ENCODE measurements around the gene ABCG2. TPM values are rescaled to one million over a fixed set of nuclear protein-coding genes. Genes with fewer than 3 reads are reported as not detected.

The ABCG2 gene
- polyA plus RNA-seq, 1 of the 3 experiments (the other 2 are of a cell fraction) = 0.02 TPM

GRCh38 chr4:88093874-88094273, 64.6 kb downstream of the ABCG2 start:
- Histone ChIP-seq H3K9me3 (no peaks in the 10 kb centered on the region), H3K4me2 (no peak overlapping the region), H3K9me2 (no peaks in the 10 kb centered on the region), H3K27ac (ENCODE audit: low read depth in 2 of 2, low read length in 1 of 2) (no peak overlapping the region), H4K20me1 (ENCODE audit: insufficient read depth) (no peaks in the 10 kb centered on the region), H3K36me3 (replicated peaks in 1 of 2; ENCODE audit: control insufficient read depth in 1 of 2, insufficient read depth in 2 of 2, low read length in 1 of 2) (no peaks in the 10 kb centered on the region), H3F3A (replicated peaks; ENCODE audit: insufficient read depth) (no peaks in the 10 kb centered on the region), H3K4me1 (ENCODE audit: control insufficient read depth in 1 of 2, insufficient read depth in 2 of 2, low read depth in 1 of 2, low read length in 1 of 2) (no peaks in the 10 kb centered on the region; a peak in 1 of 4 replicates), H3K9ac (no peak overlapping the region), H3K79me2 (ENCODE audit: insufficient read depth) (no peaks in the 10 kb centered on the region), H2AFZ (ENCODE audit: low read depth) (no peak overlapping the region), H3K27me3 (ENCODE audit: insufficient read depth) (no peaks in the 10 kb centered on the region), H3K4me3 (ENCODE audit: low read depth in 2 of 2, low read length in 1 of 2) (no peak overlapping the region)
- no peak for DNase-seq
- TF ChIP-seq, protein P1, sequence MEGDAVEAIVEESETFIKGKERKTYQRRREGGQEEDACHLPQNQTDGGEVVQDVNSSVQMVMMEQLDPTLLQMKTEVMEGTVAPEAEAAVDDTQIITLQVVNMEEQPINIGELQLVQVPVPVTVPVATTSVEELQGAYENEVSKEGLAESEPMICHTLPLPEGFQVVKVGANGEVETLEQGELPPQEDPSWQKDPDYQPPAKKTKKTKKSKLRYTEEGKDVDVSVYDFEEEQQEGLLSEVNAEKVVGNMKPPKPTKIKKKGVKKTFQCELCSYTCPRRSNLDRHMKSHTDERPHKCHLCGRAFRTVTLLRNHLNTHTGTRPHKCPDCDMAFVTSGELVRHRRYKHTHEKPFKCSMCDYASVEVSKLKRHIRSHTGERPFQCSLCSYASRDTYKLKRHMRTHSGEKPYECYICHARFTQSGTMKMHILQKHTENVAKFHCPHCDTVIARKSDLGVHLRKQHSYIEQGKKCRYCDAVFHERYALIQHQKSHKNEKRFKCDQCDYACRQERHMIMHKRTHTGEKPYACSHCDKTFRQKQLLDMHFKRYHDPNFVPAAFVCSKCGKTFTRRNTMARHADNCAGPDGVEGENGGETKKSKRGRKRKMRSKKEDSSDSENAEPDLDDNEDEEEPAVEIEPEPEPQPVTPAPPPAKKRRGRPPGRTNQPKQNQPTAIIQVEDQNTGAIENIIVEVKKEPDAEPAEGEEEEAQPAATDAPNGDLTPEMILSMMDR (IDR thresholded peaks at IDR 0.05) = no peak
- TF ChIP-seq TCF12 (IDR thresholded peaks at IDR 0.05) = no peak
- no peak for TF ChIP-seq FOXJ3 (CRISPR knock-in tag; IDR thresholded peaks at IDR 0.05)
- no peak for TF ChIP-seq SIN3A (IDR thresholded peaks at IDR 0.05; ENCODE audit: borderline replicate concordance, low read depth, low read length)
- no peak for TF ChIP-seq GATA2 (CRISPR knock-in tag; IDR thresholded peaks at IDR 0.05)
- TF ChIP-seq JUND (IDR thresholded peaks at IDR 0.05) = no peak
- TF ChIP-seq, protein P2, sequence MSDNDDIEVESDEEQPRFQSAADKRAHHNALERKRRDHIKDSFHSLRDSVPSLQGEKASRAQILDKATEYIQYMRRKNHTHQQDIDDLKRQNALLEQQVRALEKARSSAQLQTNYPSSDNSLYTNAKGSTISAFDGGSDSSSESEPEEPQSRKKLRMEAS (IDR thresholded peaks at IDR 0.05; ENCODE audit: low read depth) = no peak
- no peak for TF ChIP-seq NRF1 (IDR thresholded peaks at IDR 0.05; ENCODE audit: low read depth, low read length)
- no peak for TF ChIP-seq ELF1 (IDR thresholded peaks at IDR 0.05)
- no peak for TF ChIP-seq NFIC (IDR thresholded peaks at IDR 0.05; ENCODE audit: borderline replicate concordance)
- no peak for TF ChIP-seq FOXM1 (IDR thresholded peaks at IDR 0.05; ENCODE audit: low read depth)
- TF ChIP-seq MXI1 (IDR thresholded peaks at IDR 0.05; ENCODE audit: low read depth, low read length) = no peak
- no peak for TF ChIP-seq RXRA (IDR thresholded peaks at IDR 0.05; ENCODE audit: borderline replicate concordance, low read depth)
- TF ChIP-seq SMC3 (IDR thresholded peaks at IDR 0.05; ENCODE audit: low read depth, low read length) = no peak
- TF ChIP-seq TAF1 (IDR thresholded peaks at IDR 0.05; ENCODE audit: borderline replicate concordance, low read depth, low read length) = no peak
- TF ChIP-seq, protein P3, sequence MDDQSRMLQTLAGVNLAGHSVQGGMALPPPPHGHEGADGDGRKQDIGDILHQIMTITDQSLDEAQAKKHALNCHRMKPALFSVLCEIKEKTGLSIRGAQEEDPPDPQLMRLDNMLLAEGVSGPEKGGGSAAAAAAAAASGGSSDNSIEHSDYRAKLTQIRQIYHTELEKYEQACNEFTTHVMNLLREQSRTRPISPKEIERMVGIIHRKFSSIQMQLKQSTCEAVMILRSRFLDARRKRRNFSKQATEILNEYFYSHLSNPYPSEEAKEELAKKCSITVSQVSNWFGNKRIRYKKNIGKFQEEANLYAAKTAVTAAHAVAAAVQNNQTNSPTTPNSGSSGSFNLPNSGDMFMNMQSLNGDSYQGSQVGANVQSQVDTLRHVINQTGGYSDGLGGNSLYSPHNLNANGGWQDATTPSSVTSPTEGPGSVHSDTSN (IDR thresholded peaks at IDR 0.05) = no peak
- TF ChIP-seq, protein P4, sequence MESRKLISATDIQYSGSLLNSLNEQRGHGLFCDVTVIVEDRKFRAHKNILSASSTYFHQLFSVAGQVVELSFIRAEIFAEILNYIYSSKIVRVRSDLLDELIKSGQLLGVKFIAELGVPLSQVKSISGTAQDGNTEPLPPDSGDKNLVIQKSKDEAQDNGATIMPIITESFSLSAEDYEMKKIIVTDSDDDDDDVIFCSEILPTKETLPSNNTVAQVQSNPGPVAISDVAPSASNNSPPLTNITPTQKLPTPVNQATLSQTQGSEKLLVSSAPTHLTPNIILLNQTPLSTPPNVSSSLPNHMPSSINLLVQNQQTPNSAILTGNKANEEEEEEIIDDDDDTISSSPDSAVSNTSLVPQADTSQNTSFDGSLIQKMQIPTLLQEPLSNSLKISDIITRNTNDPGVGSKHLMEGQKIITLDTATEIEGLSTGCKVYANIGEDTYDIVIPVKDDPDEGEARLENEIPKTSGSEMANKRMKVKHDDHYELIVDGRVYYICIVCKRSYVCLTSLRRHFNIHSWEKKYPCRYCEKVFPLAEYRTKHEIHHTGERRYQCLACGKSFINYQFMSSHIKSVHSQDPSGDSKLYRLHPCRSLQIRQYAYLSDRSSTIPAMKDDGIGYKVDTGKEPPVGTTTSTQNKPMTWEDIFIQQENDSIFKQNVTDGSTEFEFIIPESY (IDR thresholded peaks at IDR 0.05; ENCODE audit: borderline replicate concordance, low read depth) = no peak
- TF ChIP-seq RFX5 (IDR thresholded peaks at IDR 0.05; ENCODE audit: low read length) = no peak
- no peak for TF ChIP-seq FOSL2 (IDR thresholded peaks at IDR 0.05; ENCODE audit: borderline replicate concordance, low read depth)
- TF ChIP-seq POLR2AphosphoS5 (IDR thresholded peaks at IDR 0.05; ENCODE audit: low read depth, low read length) = no peak
- WGBS (ENCODE audit: low lambda C conversion rate) = 67% methylated on average over 5 of the region's 5 CpGs
- ChIA-PET POLR2A (no interaction called here), CTCF (interaction anchor here (1.3 kb wide), 1 partner anchor 11 kb away, joined by 3 read pairs; no protein-coding TSS in a partner anchor)
